Fibroblast of lung (primary cell): ENCODE results near the gene NRG2.

Source experiments
- CTCF ChIP-seq, 2 donors: IDR thresholded peaks in 1 of 2; conservative IDR thresholded peaks in 1 of 2; 1 replicate in 1 of 2; 2 replicates in 1 of 2; pipeline ENCODE4 v1.5.1; 2011 to 2012; ENCODE audit warnings: low read length in 2 of 2, control low read depth in 1 of 2, inconsistent platforms in 1 of 2, low read depth in 1 of 2, mild to moderate bottlenecking in 1 of 2
- EZH2 ChIP-seq: IDR thresholded peaks from 2 replicates; pipeline ENCODE4 v1.5.1; 2012; ENCODE audit warnings: low read length, control low read depth, mild to moderate bottlenecking; ENCODE audit errors: missing control alignments

- TF ChIP-seq CTCF (conservative IDR thresholded peaks at IDR 0.05 in 1 of 2, IDR thresholded peaks at IDR 0.05 in 1 of 2; ENCODE audit: low read depth in 1 of 2, low read length in 2 of 2) (no peak), EZH2 (no peak)
Observed at GRCh38 chr5:139816566-139816965, 226.5 kb downstream of the NRG2 start.
